Testis (tissue), 3 donors: ENCODE results near the gene LAMA5. TPM values are rescaled to one million over a fixed set of nuclear protein-coding genes. Genes with fewer than 3 reads are reported as not detected.

Experiments used
- DNase-seq: peaks from one replicate; pipeline ENCODE4 v3.0.0-alpha.2; 2019
- H3K27ac ChIP-seq, 2 donors: fragments of 200-600 bp; sonication (generic); one replicate each; pipeline ENCODE4 v1.5.1; 2019
- H3K27me3 ChIP-seq: fragments of 200-600 bp; sonication (generic); one replicate; pipeline ENCODE4 v1.5.1; 2019
- H3K36me3 ChIP-seq: fragments of 200-600 bp; sonication (generic); one replicate; pipeline ENCODE4 v1.5.1; 2017; ENCODE audit warnings: low read depth; ENCODE audit errors: missing control alignments
- H3K4me1 ChIP-seq: fragments of 200-600 bp; sonication (generic); one replicate; pipeline ENCODE4 v1.5.1; 2019
- H3K4me3 ChIP-seq, 2 donors: fragments of 200-600 bp; sonication (generic); one replicate each; pipeline ENCODE4 v1.5.1; 2017 to 2019
- H3K9me3 ChIP-seq: fragments of 200-600 bp; sonication (generic); one replicate; pipeline ENCODE4 v1.5.1; 2017
- CTCF ChIP-seq, 3 experiments: fragments of 450-650 bp in 2 of 3; fragments of 200-600 bp in 1 of 3; sonication (generic) in 1 of 3; IDR thresholded peaks; one replicate each; pipeline ENCODE4 v1.5.1; 2016 to 2019; ENCODE audit warnings: antibody characterized with exemption in 3 of 3, mild to moderate bottlenecking in 2 of 3, moderate library complexity in 1 of 3
- POLR2A ChIP-seq: fragments of 450-650 bp; IDR thresholded peaks from one replicate; pipeline ENCODE4 v1.6.1; 2017; ENCODE audit warnings: antibody characterized with exemption, mild to moderate bottlenecking, moderate library complexity
- WGBS, 2 donors: methylation state at CpG; one replicate each; pipeline ENCODE4 v1.1.5; 2018; 5-methylcytosine and 5-hydroxymethylcytosine counted together
- intact Hi-C: fragments of 100-400 bp; cut with DNase I; formaldehyde crosslinking; loops from one replicate; pipeline ENCODE4 v1.15.1; 2023; ENCODE audit warnings: low total_unique reads
- polyA plus RNA-seq: library from polyadenylated mRNA; stranded (reverse); fragments of 350-450 nt; fragmentation: Illumina TruSeq; extraction: RNeasy Lipid Tissue Mini Kit (QIAGEN cat#74804); gene quantifications from one replicate; pipeline ENCODE4 v1.2.3, GENCODE V29; 2014; ENCODE audit warnings: low read depth, low replicate concordance; ENCODE audit not compliant: insufficient read depth
- total RNA-seq, 2 donors: library from RNA; depleted of rRNA; stranded (reverse); fragments of >200 nt; gene quantifications; one replicate each; pipeline ENCODE4 v1.2.3, GENCODE V29; 2016

The LAMA5 gene
- total and polyA plus RNA-seq, 3 donors from 2014 or later: 33.2 to 144 (median 121) TPM

GRCh38 chr20:62289898-62290297, 77.2 kb downstream of the LAMA5 start:
- 85 to 94% methylated on average over 8 of the region's 8 CpGs for WGBS, 2 donors
- Histone ChIP-seq H3K27me3 (no peaks in the 10 kb centered on the region), H3K9me3 (no peaks in the 10 kb centered on the region), H3K4me3 (no peak overlapping the region), H3K36me3 (no peaks in the 10 kb centered on the region), H3K27ac (no peak overlapping the region), H3K4me1 (peaks cover 18% of the 10 kb centered on the region)
- intact Hi-C loops: no loop called here
- DNase-seq: no peak
- TF ChIP-seq POLR2A (no peak), CTCF (IDR thresholded peaks at IDR 0.05) (no peak)

GRCh38 chr20:62289131-62289530, 78.0 kb downstream of the LAMA5 start:
- H3K4me1 ChIP-seq: peaks cover 23% of the 10 kb centered on the region
- WGBS, 2 donors: 84 to 85% methylated on average over 10 to 14 of the region's 14 CpGs
- no peaks in the 10 kb centered on the region for H3K9me3 ChIP-seq
- H3K27ac ChIP-seq: no peak overlapping the region
- H3K36me3 ChIP-seq: no peaks in the 10 kb centered on the region
- intact Hi-C loops: no loop called here
- no peak for DNase-seq
- no peak overlapping the region for H3K4me3 ChIP-seq
- H3K27me3 ChIP-seq: no peaks in the 10 kb centered on the region
- no peak for TF ChIP-seq POLR2A

- H3K27ac ChIP-seq: no peak overlapping the region
- H3K4me1 ChIP-seq: peaks cover 22% of the 10 kb centered on the region
- H3K36me3 ChIP-seq: no peaks in the 10 kb centered on the region
- no peak overlapping the region for H3K4me3 ChIP-seq
- no peaks in the 10 kb centered on the region for H3K27me3 ChIP-seq
- no peak for DNase-seq
- intact Hi-C loops: no loop called here
- TF ChIP-seq POLR2A (no peak), CTCF (IDR thresholded peaks at IDR 0.05) (no peak)
- 91 to 93% methylated on average over 10 to 15 of the region's 15 CpGs for WGBS, 2 donors
- no peaks in the 10 kb centered on the region for H3K9me3 ChIP-seq
These were observed 78.5 kb downstream of the LAMA5 start for GRCh38 chr20:62288535-62289105.

GRCh38 chr20:62287759-62288534, 79.2 kb downstream of the LAMA5 start:
- no peaks in the 10 kb centered on the region for H3K9me3 ChIP-seq
- no peaks in the 10 kb centered on the region for H3K36me3 ChIP-seq
- intact Hi-C loops: no loop called here
- TF ChIP-seq POLR2A (no peak), CTCF (IDR thresholded peaks at IDR 0.05) (no peak)
- DNase-seq: no peak
- H3K4me1 ChIP-seq: peaks cover 17% of the 10 kb centered on the region
- no peaks in the 10 kb centered on the region for H3K27me3 ChIP-seq
- H3K4me3 ChIP-seq: no peak overlapping the region
- WGBS, 2 donors: 91 to 92% methylated on average over 12 of the region's 12 CpGs
- no peak overlapping the region for H3K27ac ChIP-seq

- intact Hi-C loops: no loop called here
- TF ChIP-seq POLR2A (no peak), CTCF (IDR thresholded peaks at IDR 0.05) (no peak)
- Histone ChIP-seq H3K9me3 (no peaks in the 10 kb centered on the region), H3K4me1 (peaks cover 17% of the 10 kb centered on the region), H3K27ac (no peak overlapping the region), H3K36me3 (no peaks in the 10 kb centered on the region), H3K4me3 (no peak overlapping the region), H3K27me3 (no peaks in the 10 kb centered on the region)
- 74 to 82% methylated on average over 6 of the region's 6 CpGs for WGBS, 2 donors
- DNase-seq: no peak
These were observed 80.0 kb downstream of the LAMA5 start for GRCh38 chr20:62287129-62287528.
